GM12873 (cell line): ENCODE measurements around the gene RERE.

Source experiments
- TF ChIP-seq, protein P1 (sequence below): IDR thresholded peaks from 2 replicates; pipeline ENCODE4 v1.5.1; 2012; ENCODE audit warnings: low read depth, mild to moderate bottlenecking, moderate library complexity, low read length, control low read depth; ENCODE audit not compliant: insufficient read depth; ENCODE audit errors: missing control alignments

Gene RERE

DNA sequence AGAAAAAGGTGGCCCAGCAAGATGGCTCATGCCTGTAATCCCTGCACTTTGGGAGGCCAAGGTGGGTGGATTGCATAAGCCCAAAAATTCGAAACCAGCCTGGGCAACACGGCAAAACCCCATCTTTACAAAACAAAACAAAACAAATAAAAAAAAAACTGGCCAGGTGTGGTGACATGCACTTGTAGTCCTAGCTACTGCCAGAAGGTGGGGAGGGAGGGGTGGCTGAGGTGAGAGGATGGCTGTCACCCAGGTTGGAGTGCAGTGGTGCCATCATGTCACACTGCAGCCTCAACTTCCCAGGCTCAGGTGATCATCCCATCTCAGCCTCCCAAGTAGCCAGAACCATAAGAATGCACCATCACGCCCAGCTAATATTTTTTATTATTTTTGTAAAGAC is 22.8 kb downstream of the RERE start:
- TF ChIP-seq, protein P1, sequence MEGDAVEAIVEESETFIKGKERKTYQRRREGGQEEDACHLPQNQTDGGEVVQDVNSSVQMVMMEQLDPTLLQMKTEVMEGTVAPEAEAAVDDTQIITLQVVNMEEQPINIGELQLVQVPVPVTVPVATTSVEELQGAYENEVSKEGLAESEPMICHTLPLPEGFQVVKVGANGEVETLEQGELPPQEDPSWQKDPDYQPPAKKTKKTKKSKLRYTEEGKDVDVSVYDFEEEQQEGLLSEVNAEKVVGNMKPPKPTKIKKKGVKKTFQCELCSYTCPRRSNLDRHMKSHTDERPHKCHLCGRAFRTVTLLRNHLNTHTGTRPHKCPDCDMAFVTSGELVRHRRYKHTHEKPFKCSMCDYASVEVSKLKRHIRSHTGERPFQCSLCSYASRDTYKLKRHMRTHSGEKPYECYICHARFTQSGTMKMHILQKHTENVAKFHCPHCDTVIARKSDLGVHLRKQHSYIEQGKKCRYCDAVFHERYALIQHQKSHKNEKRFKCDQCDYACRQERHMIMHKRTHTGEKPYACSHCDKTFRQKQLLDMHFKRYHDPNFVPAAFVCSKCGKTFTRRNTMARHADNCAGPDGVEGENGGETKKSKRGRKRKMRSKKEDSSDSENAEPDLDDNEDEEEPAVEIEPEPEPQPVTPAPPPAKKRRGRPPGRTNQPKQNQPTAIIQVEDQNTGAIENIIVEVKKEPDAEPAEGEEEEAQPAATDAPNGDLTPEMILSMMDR = peak; percentile 34

DNA sequence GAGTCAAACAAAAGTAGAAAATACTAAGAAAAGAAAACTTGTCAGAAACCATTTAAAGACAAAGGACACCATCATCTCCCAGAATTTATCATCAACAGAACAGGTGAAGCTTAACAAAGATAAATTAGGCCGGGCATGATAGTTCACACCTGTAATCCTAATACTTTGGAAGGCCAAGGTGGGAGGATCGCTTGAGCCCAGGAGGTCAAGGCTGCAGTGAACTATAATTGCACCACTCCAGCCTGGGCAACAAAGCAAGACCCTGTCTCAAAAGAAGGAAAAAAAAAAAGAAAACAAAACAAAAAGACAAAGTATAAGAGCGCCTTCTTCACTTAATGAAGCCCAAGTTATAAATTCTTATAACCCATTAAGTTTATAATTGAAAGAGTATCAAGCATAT is 25.6 kb downstream of the RERE start:
- TF ChIP-seq, protein P1 = no peak

DNA sequence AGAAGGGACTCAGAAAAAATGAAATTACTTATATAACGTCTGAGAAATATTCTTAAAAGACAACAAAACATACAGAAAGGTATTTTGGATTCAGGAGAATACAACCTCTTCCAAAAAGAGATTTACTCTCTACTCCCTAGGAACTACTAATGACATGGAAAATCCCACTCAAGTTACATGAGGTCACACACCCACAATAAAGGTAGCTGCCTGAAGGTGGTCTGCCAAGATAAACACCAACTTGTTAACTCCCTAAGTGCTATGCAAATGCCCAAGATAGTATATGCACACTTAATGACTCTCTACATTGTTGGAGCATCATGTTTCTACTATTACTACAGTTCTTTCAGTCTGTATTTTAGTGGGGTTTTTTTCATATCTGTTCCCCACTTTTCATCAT is 26.5 kb downstream of the RERE start:
- TF ChIP-seq, protein P1 = no peak

DNA sequence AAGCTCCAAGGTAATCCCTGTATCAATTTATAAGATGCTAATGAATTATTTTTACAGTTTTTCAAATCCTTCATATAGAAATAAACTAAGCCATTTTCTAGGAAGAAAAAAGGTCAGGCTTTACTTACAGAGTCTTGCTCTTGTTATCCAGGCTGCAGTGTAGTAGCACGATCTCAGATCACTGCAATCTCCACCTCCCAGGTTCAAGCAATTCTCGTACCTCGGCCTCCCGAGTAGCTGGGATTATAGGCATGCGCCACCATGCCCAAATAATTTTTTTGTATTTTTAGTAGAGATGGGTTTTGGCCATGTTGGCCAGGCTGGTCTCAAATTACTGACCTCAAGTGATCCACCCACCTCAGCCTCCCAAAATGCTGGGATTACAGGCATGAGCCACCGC is 27.0 kb downstream of the RERE start:
- TF ChIP-seq, protein P1 = no peak

DNA sequence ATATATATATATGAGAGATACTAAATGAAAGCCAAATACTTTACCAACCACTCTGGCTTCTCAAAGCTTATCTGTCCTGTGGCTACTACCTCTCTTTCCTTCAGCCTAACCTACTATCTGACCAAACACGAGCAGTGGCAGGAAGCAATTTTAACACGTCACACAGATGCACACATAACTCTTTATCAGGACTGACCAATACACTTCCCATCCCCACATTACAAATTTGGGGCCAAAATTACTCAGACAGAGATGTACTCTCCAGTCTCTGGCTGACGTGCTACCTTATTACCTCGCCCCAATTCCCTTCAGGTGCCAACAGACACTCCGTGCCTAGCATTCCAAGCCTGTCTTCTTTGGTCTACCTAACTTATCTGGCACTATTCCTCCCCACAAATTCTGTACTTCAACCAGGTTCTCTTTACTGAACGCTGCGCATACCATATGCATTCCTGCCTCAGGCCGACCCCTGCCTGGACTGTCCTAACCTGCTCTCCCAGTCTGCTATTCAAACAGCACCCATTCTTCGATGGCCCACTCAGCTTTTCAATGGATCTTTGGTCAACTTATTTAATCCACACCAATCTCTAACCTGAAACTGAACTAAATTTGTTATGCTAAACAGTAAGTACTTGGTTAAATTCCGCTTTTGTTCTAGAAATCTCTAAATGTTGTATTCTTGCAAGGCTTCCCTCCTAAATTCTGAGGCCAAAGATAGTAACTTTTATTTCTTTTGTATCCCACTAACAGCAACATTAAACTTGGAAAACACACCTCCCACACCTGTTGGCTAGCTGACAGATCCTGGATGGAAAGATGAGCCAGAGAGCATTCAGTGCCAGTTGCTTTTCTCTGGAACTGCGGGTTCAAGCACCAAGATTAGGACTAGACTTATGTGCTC is 27.9 kb downstream of the RERE start:
- TF ChIP-seq, protein P1 = no peak

- TF ChIP-seq, protein P1 = no peak
These were observed 30.2 kb downstream of the RERE start for GRCh38 chr1:8787218-8787617.

DNA sequence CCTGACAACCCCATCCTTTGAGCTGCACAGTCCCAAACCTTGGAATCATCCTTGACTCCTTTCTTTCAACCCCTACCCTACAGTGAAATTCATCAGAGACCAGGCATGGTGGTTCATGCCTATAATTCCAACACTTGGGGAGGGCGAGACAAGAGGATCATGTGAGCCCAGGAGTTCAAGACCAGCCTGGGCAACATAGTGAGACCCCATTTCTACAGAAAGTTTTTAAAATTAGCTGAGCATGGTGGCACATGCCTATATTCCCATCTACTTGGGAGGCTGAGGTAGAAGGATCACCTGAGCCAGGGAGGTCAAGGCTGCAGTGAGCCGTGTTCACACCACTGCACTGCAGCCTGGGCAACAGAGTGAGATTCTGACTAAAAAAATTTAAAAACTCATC is 34.5 kb downstream of the RERE start:
- TF ChIP-seq, protein P1 = no peak
